GM18873 (cell line): Measurements from ENCODE around the gene APOC4.

Experiments used
- ATAC-seq: cut with Tn5 transposase; IDR thresholded peaks from one replicate; pipeline ENCODE4 v1.9.1; 2021; ENCODE audit warnings: mild to moderate bottlenecking, moderate library complexity, moderate number of reproducible peaks; ENCODE audit not compliant: unreplicated experiment, low FRiP score

The APOC4 gene

DNA sequence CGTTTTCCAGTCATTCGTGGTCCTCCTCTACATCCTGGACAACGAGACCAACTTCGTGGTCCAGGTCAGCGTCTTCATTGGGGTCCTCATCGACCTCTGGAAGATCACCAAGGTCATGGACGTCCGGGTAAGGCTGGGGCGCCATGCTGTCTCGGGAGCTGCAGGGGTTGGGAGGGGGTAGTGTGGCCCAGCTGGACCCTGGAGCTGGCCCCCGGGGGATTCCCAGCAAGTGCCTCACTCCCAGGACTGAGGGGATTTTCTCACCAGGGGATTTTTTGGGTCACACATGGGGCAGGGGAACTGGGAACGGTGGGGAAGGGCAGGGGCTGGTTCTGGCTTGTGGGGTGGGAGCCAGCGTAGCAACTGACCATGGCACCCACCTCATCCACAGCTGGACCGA lies 48.4 kb downstream of the APOC4 start:
- no peak for ATAC-seq

- no peak for ATAC-seq
These were observed 48.9 kb downstream of the APOC4 start for GRCh38 chr19:44990966-44991365.

DNA sequence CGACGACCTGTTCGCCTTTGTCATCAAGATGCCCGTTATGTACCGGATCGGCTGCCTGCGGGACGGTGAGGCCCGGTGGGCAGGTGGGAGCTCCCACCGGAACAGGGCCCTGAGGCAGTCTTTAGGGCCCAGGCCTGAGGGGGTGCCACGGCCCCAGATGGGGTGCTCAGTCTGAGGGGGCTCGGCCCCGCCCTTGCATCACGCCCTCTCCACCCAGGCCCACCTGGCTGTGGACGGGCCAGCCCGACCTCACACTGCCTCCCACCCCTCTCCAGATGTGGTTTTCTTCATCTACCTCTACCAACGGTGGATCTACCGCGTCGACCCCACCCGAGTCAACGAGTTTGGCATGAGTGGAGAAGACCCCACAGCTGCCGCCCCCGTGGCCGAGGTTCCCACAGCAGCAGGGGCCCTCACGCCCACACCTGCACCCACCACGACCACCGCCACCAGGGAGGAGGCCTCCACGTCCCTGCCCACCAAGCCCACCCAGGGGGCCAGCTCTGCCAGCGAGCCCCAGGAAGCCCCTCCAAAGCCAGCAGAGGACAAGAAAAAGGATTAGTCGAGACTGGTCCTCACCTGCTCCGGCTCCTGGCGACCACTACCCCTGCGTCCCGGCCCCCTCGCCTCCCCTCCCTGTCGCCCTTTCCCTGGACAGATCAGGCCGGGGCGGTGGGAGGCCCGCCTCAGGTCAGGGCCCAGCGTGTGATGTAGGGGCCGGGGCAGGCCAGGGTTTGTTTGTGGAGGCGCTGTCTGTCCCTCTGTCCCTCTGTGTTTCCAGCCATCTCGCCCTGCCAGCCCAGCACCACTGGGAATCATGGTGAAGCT lies 50.5 kb downstream of the APOC4 start:
- no peak for ATAC-seq

DNA sequence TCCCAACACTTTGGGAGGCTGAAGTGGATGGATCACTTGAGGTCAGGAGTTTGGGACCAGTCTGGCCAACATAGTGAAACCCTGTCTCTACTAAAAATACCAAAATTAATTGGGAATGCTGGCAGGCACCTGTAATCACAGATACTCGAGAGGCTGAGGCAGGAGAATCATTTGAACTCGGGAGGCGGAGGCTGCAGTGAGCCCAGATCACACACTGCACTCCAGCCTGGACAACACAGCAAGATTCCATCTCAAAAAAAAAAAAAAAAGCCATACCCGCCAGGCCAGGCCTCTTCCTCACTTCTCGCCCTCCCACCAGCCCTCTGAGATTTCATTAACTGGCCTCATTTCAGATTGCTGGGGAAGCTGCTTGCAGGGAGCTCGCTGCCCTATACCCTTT lies 51.5 kb downstream of the APOC4 start:
- ATAC-seq = no peak

- ATAC-seq = no peak
These were observed 52.0 kb downstream of the APOC4 start for GRCh38 chr19:44993926-44994537.
